HG03354 (cell line): Measurements from ENCODE around the gene APRT.

Source experiments
- ATAC-seq: cut with Tn5 transposase; IDR thresholded peaks from one replicate; pipeline ENCODE4 v1.9.1; 2021; ENCODE audit warnings: mild to moderate bottlenecking; ENCODE audit not compliant: unreplicated experiment, poor library complexity, severe bottlenecking

The APRT gene

GRCh38 chr16:88810166-88810911 is 1.4 kb downstream of the APRT start:
- ATAC-seq, result no peak

GRCh38 chr16:88809676-88810165 is 2.0 kb downstream of the APRT start:
- ATAC-seq, result no peak

GRCh38 chr16:88809068-88809675 is 2.6 kb downstream of the APRT start:
- ATAC-seq, result no peak

- ATAC-seq, result no peak
Measured at GRCh38 chr16:88807626-88808453, 3.9 kb downstream of the APRT start.

GRCh38 chr16:88807142-88807625 is 4.5 kb downstream of the APRT start:
- no peak for ATAC-seq

- no peak for ATAC-seq
Measured at GRCh38 chr16:88806491-88807111, 5.1 kb downstream of the APRT start.

GRCh38 chr16:88805887-88806393 is 5.8 kb downstream of the APRT start:
- ATAC-seq, result no peak

- ATAC-seq, result no peak
Measured at GRCh38 chr16:88805340-88805715, 6.4 kb downstream of the APRT start.

GRCh38 chr16:88804552-88805339 is 7.0 kb downstream of the APRT start:
- no peak for ATAC-seq

GRCh38 chr16:88804173-88804551 is 7.6 kb downstream of the APRT start:
- ATAC-seq, result no peak

- ATAC-seq, result peak; percentile 59
Measured at GRCh38 chr16:88803264-88803987, 8.3 kb downstream of the APRT start, which contains the start of gene CDT1. Gene CDT1 (plus strand): TSS chr16:88803789. CDS start chr16:88803832, 43 bp downstream.

- ATAC-seq, result no peak
Measured at GRCh38 chr16:88800277-88800592, 11.5 kb downstream of the APRT start.

- ATAC-seq, result no peak
Measured at GRCh38 chr16:88799569-88800276, 12.0 kb downstream of the APRT start.

GRCh38 chr16:88798772-88799455 is 12.8 kb downstream of the APRT start:
- ATAC-seq, result no peak

- no peak for ATAC-seq
Measured at GRCh38 chr16:88798073-88798472, 13.7 kb downstream of the APRT start.

GRCh38 chr16:88796278-88796677 is 15.4 kb downstream of the APRT start:
- no peak for ATAC-seq

GRCh38 chr16:88793251-88793954 is 18.3 kb downstream of the APRT start:
- ATAC-seq, result no peak
